HuH-7 (cell line): Measurements from ENCODE around the gene RAB7B.
A peak's percentile ranks its signal among the peaks of the same experiment; 100 is the strongest.

Source experiments
- DNase-seq: peaks from one replicate; pipeline ENCODE4 v3.0.0; 2011; ENCODE audit warnings: low spot score

Gene RAB7B

GRCh38 chr1:205948886-205949285, 54.3 kb downstream of the RAB7B start:
- no peak for DNase-seq

GRCh38 chr1:205948039-205948438, 55.2 kb downstream of the RAB7B start:
- no peak for DNase-seq

- no peak for DNase-seq
These were observed 56.2 kb downstream of the RAB7B start for GRCh38 chr1:205947024-205947423.

- DNase-seq = no peak
These were observed 58.1 kb downstream of the RAB7B start for GRCh38 chr1:205945069-205945468.

- DNase-seq = no peak
These were observed 58.7 kb downstream of the RAB7B start for GRCh38 chr1:205944525-205944924.

GRCh38 chr1:205943245-205943644, 60.0 kb downstream of the RAB7B start, which contains the start of gene SLC26A9:
SLC26A9 (minus strand) TSS chr1:205943456; CDS start chr1:205935820, 7,636 bp downstream.
- no peak for DNase-seq

GRCh38 chr1:205942631-205943159, 60.5 kb downstream of the RAB7B start:
- no peak for DNase-seq

- DNase-seq = no peak
These were observed 62.5 kb downstream of the RAB7B start for GRCh38 chr1:205940710-205941109.

- DNase-seq = peak; percentile 39
These were observed 63.4 kb downstream of the RAB7B start for GRCh38 chr1:205939690-205940330.

GRCh38 chr1:205938682-205939081, 64.5 kb downstream of the RAB7B start:
- DNase-seq = no peak

GRCh38 chr1:205936846-205937586, 66.2 kb downstream of the RAB7B start:
- no peak for DNase-seq

GRCh38 chr1:205936311-205936710, 66.9 kb downstream of the RAB7B start:
- DNase-seq = no peak

- DNase-seq = no peak
These were observed 67.3 kb downstream of the RAB7B start for GRCh38 chr1:205935869-205936268.

GRCh38 chr1:205934788-205935187, 68.4 kb downstream of the RAB7B start:
- no peak for DNase-seq

GRCh38 chr1:205933671-205934618, 69.2 kb downstream of the RAB7B start:
- DNase-seq = no peak

GRCh38 chr1:205932776-205933175, 70.4 kb downstream of the RAB7B start:
- DNase-seq = no peak

- DNase-seq = no peak
These were observed 72.4 kb downstream of the RAB7B start for GRCh38 chr1:205930799-205931281.

GRCh38 chr1:205930195-205930577, 73.0 kb downstream of the RAB7B start:
- no peak for DNase-seq

- no peak for DNase-seq
These were observed 73.5 kb downstream of the RAB7B start for GRCh38 chr1:205929496-205930194.

- no peak for DNase-seq
These were observed 74.9 kb downstream of the RAB7B start for GRCh38 chr1:205928317-205928716.

- DNase-seq = no peak
These were observed 75.5 kb downstream of the RAB7B start for GRCh38 chr1:205927676-205928075.
